ENCODE results near the gene RAB19. TPM values are rescaled to one million over a fixed set of nuclear protein-coding genes. Genes with fewer than 3 reads are reported as not detected.

Gene RAB19
- total and polyA plus RNA-seq, 9 of the 15 experiments (the other 6 are each of a cell fraction or from before 2014, with no cell fraction given): not detected

- 81% methylated on average over 6 of the region's 6 CpGs for WGBS (ENCODE audit: insufficient coverage, low coverage, missing lambda C conversion rate)
- no peak overlapping the region for H3K4me3 ChIP-seq
- H3K9ac ChIP-seq (ENCODE audit: insufficient read depth in 1 of 2, low read depth in 2 of 2, low read length in 2 of 2): no peak overlapping the region
- peaks cover 40% of the 10 kb centered on the region for H3K79me2 ChIP-seq (ENCODE audit: control insufficient read depth, insufficient read depth, low read length)
- no TSS peak for BruUV-seq (replicated peaks)
- ChIA-PET POLR2A (interaction anchor here (0.6 to 2.4 kb wide), 7 partner anchors 9 to 114 kb away, joined by 3 to 15 read pairs (median 5); partner anchors contain the start of gene SLC37A3), CTCF (ENCODE audit: low intra/inter-chr PET ratio) (no interaction called here)
- FAIRE-seq (no peak), DNase-seq (ENCODE audit: extremely low read depth in 1 of 4, low spot score in 3 of 4) (no peak), ATAC-seq (no peak)
- no peak overlapping the region for H3K4me2 ChIP-seq (ENCODE audit: insufficient read depth, low read length)
- H3K9me1 ChIP-seq (ENCODE audit: control insufficient read depth, insufficient read depth, low read length): no peaks in the 10 kb centered on the region
- intact Hi-C loops (cut with micrococcal nuclease): no loop called here
- no peak overlapping the region for H3K27ac ChIP-seq (ENCODE audit: extremely low read depth, low read depth, low read length)
- H3K36me3 ChIP-seq (ENCODE audit: control insufficient read depth, insufficient read depth, low read length): peaks cover 26% of the 10 kb centered on the region; the same call in 2 of the 3 replicates
- in situ Hi-C loops (cut with MboI): no loop called here
- H4K20me1 ChIP-seq (replicated peaks; ENCODE audit: control insufficient read depth, insufficient read depth, low read length): peaks cover 5% of the 10 kb centered on the region; the same call in 1 of the 2 replicates
- peak; percentile 84 for TF ChIP-seq ZNF121 (CRISPR knock-in tag; conservative IDR thresholded peaks at IDR 0.05)
- TF ChIP-seq RBM25 (IDR thresholded peaks at IDR 0.05; ENCODE audit: low read depth, low read length, severe bottlenecking): peak; percentile 12
- no peak for TF ChIP-seq MAZ (CRISPR knock-in tag; conservative IDR thresholded peaks at IDR 0.05 in 1 of 2, IDR thresholded peaks at IDR 0.05 in 1 of 2)
- H2AFZ ChIP-seq (ENCODE audit: low read depth, low read length): no peak overlapping the region
- H3K4me1 ChIP-seq (replicated peaks in 1 of 2; ENCODE audit: control insufficient read depth in 2 of 2, insufficient read depth in 2 of 2, low read length in 2 of 2): 0 out of 5 replicates have a peak, but pooled peaks cover 0 to 2% of the 10 kb centered on the region in 2 experiments
- no peaks in the 10 kb centered on the region for H3K27me3 ChIP-seq (ENCODE audit: control insufficient read depth in 2 of 2, insufficient read depth in 2 of 2, low read length in 2 of 2)
- no peaks in the 10 kb centered on the region for H3K9me3 ChIP-seq (replicated peaks; ENCODE audit: control insufficient read depth, insufficient read depth, low read depth, low read length)
Measured at GRCh38 chr7:140383954-140384713, 19.7 kb upstream of the RAB19 start.
